NCI-H69 (cell line): ENCODE measurements around the gene BCAN.
"Not testable (repeated sequence)": the region's sequence is repeated elsewhere in the genome, so short reads cannot be mapped to it uniquely, and the experiment has no call there.

Experiments
- DNase-seq: peaks from one replicate; lab custom pipeline; 2025; lab: John Stamatoyannopoulos, UW

The BCAN gene

DNA sequence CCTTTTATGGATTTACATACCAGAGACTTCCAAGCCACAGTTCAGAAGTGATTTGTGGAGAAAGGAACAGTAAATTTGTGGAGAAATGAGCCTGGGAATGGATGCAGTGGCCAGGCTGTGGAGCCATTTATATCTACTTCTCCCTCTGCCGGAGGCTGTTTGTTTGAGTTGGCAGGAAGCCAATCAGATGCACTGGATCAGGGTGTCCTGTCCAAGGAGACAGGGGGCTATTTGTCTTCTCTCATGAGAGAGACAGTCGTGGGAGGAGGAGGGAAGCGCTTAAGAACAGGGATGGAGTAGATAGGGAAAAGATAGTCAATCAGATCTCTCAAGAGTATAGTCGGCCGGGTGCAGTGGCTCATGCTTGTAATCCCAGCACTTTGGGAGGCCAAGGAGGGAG, 25.5 kb upstream of the BCAN start:
- peak; percentile 90 for DNase-seq

DNA sequence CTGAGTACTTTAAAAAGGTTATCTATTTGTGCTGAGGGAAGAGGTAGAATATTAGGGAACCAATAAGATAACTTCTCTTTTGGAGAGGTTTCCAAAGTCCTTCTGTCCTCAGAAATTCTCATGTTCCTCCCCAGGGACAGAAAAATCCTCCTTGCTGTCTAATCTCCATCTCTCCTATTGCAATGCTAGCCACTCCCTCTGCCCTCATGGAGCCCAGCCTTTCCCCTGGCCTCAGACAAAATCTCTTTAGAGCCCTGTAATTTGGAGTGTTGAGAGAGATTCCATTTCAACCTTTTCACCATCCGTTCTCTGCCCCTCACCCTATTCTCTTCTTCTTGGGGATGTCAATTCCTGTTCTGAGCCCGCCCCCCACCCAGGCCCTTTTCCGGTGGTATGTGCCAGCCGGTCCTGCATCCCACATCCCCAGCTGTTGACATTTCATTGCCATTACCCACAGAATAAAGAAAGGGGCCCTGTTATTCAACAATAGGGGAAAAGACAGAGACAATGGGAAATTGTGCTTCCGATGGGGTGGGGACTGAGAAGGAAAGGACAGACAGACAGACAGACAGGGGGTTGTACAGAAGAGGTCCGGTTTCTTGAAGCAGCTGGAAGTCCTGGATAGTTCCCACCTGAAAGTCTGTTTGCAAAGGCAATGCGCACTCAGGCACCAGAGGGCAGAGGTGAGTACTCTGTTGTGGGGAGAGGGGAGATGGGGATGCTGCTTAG, 22.9 kb upstream of the BCAN start, which contains the start of gene HAPLN2:
Gene HAPLN2, plus strand, starts transcription at position 563 of the 729 bp plus-strand sequence. CDS start 4,076 bp downstream, outside the sequence.
- peak; percentile 71 for DNase-seq

DNA sequence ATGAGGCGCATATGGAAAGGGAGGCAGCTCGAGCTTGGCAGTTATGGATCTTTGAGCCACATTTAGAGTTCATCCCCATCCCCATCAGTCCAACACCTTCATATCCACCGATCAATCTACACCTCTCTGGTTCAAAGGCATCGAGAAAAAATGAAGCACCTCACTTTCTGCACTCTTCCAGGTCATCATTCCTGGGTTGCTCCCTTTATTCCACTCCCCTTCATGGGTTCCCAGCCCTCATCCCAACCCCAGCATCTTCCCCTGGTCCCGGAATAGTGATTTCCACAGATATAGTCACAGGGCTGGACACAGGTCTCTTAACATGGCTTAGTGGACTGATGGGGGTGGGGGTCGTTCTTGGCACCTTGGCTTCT, 22.3 kb upstream of the BCAN start:
- DNase-seq: no peak

DNA sequence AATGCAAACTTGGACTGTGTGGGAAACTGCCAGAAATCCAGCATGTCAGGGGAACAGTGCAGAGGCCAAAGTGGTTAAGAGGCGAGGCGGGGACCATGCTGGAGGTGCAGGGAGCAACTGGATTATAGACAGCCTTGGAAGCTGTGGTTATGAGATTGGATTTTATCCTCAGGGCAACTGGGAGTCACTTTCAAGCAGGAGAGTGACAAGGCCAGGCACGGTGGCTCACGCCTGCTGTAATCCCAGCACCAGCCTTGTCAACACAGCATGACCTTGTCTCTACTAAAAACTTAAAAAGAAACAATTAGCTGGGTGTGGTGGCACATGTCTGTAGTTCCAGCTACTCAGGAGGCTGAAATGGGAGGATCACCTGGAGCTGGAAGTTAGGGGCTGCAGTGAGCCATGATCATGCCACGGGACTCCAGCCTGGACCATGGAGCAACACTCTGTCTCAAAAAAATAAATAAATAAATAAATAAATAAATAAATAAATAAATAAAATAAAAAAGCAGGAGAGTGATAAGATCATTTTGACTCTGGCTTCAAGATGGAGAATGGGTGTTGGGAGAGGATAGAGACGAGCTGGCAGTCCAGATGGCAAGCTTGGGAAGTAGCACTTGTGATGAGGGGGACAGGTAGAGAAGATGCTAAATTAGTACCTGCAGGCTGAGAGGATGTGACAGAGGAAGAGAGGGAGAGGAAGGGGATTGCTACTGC, 19.2 kb upstream of the BCAN start:
- peak; percentile 20 for DNase-seq

DNA sequence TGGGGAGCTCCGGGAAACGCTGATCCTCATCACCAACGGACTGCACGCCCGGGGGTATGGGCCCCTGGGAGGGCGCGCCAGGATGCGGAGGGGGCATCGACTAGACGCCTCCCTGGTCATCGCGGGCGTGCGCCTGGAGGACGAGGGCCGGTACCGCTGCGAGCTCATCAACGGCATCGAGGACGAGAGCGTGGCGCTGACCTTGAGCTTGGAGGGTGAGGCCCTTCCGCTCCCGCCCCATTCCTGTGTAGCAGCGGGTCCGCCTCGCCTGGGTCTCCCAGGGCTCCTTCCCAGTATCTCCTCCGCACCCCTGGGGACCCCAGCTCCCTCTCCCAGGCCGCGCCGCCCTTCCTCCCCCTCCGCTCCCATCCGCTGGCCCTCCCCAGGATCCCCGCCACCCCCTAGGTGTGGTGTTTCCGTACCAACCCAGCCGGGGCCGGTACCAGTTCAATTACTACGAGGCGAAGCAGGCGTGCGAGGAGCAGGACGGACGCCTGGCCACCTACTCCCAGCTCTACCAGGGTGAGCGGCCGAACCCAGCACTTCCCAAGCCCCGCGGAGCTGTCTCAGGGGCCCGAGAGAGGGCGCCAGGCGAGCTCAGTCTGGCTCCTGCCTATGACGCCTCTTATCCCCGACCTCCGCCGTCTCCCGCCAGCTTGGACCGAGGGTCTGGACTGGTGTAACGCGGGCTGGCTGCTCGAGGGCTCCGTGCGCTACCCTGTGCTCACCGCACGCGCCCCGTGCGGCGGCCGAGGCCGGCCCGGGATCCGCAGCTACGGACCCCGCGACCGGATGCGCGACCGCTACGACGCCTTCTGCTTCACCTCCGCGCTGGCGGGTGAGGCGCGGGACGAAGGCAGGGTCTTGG, 17.7 kb upstream of the BCAN start:
- DNase-seq: peak; percentile 75

DNA sequence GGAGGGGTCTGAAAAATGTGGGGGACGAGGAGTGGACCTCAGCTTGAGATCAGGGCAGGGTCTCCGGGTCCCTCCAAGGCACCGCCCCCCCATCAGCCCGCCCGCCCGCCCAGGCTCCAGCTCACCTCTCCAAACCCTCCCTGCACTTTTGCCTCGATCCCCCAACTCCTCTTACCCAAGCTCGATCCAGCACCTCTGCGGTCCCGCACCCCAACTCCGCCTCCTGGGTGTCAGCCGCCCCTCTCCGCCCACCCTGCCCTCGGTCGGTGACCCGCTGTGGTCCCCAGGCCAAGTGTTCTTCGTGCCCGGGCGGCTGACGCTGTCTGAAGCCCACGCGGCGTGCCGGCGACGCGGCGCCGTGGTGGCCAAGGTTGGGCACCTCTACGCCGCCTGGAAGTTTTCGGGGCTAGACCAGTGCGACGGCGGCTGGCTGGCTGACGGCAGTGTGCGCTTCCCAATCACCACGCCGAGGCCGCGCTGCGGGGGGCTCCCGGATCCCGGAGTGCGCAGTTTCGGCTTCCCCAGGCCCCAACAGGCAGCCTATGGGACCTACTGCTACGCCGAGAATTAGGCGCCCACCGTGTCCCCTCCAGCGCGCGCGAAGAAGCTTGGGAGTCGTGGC, 17.0 kb upstream of the BCAN start:
- peak; percentile 33 for DNase-seq

DNA sequence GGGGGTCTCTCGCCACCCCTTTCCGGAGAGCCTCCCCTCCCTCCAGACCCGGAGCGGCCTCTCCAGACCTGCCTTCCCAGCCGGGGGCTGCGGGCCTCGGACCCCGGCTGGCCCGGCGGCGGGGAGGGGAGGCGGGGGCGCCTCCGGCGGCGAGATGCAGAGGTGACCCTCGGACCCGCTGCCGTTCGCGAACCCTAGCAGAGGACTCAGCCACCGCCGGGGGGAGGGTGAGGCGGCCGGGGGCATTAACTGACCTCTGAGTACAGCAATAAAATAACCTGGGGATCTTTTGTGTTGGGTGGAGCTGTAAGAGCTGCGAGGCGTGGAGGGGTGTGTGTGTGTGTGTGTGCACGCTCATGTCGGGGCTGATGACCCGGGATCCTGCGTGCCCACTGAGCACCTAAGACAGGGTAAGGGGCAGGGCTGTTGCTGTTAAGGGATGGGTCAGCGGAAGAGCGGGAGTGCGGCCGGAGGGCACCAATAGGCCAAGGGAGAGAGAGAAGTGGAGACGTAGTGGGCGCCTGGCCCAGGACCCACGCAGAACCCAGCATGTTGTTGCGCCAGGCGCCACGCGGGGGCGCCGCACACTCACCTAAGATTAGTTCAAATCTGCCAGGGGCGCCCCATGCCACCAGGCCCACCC, 16.4 kb upstream of the BCAN start:
- peak; percentile 67 for DNase-seq

DNA sequence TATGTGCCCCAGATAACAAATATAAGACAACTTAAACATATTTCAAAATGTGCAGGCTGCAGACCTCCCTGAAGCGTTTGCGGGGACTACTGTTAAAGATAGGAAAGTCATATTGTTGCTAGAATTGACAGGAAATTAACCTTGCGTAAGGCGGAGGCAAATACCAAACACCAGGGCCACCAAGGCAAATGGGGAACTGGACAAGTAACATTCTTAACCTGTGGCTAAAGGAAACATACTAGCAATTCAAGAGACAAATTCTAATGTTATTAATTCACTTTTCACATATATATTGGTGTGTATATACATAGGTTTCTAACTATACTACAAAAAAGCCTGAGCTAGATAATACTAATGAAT, 15.9 kb upstream of the BCAN start:
- no peak for DNase-seq

DNA sequence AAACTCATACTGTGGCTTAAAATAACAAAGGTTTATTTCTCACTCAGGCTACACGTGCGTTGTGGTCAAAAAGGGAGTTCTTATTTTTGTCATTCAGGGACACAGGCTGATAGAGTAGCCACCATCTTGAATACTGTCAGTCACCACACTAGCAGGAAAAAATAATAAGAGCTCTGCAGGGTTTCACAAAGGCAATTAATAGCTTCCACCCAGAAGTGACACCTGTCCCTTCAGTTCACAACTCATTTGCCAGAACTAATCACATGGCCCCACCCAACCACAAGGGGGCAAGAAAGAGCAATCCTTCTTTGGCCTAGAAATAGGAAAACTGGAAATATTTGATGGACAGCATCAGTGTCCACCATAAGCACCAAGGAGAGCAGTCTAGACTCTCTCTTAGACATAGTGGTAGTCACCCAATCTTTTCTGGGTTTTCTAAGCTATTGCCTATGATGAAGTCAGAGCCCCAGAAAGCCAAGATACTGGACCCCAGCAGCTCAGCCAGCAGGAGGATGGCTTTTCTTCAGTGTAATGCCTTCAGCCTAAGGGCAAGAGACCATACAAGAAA, 14.5 kb upstream of the BCAN start:
- peak; percentile 75 for DNase-seq

DNA sequence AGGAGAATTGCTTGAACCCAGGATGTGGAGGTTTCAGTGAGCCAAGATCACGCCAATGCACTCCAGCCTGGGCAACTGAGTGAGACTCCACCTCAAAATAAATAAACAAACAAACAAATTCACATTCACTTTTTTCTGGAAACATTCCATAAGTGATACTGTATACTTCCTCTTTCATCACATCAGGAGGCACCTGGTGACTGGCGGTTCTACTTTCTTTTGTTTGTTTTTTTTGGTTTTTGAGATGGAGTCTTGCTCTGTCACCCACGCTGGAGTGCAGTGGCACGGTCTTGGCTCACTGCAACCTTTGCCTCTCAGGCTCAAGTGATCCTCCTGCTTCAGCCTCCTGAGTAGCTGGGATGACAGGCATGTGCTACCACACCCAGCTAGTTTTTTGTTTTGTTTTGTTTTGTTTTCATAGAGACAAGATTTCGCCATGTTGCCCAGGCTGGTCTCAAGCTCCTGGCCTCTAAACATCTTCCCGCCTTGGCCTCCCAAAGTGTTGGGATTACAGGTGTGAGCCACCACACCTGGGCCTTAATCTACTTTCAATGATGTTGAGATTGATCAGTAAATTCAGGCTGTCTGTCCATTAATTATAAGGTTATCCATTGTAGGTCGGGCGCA, 12.0 kb upstream of the BCAN start:
- no peak for DNase-seq

DNA sequence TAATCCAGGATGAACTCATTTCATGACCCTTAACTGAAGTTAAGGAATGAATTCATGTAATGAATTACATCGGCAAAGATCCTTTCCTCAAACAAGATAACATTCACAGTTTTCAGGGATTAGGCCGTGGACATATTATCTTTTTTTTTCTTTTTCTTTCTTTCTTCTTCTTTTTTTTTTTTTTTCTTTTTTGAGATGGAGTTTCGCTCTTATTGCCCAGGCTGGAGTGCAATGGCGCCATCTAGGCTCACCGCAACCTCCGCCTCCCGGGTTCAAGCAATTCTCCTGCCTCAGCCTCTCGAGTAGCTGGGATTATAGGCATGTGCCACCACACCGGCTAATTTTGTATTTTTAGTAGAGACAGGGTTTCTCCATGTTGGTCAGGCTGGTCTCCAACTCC, 10.8 kb upstream of the BCAN start:
- DNase-seq: not testable (repeated sequence)

DNA sequence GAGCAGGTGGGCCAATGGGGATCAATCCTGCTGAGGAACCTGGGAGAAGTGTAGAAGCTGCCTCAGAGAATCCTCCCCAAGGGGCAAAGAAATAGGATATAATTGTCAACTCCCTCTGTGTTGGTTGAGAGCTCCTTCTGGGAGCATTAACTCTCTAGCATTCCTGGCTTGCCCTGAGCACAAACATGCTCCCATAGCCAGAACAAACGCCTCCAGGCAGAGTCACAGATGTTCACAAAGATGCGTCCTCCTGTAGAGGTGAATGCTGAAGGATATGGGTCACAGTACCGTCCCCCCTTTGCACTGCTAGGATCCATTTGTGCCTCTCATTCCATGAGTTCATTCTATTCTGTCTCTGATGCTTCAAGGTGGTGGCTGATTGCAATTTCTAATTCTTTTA, 9.6 kb upstream of the BCAN start:
- DNase-seq: peak; percentile 84

DNA sequence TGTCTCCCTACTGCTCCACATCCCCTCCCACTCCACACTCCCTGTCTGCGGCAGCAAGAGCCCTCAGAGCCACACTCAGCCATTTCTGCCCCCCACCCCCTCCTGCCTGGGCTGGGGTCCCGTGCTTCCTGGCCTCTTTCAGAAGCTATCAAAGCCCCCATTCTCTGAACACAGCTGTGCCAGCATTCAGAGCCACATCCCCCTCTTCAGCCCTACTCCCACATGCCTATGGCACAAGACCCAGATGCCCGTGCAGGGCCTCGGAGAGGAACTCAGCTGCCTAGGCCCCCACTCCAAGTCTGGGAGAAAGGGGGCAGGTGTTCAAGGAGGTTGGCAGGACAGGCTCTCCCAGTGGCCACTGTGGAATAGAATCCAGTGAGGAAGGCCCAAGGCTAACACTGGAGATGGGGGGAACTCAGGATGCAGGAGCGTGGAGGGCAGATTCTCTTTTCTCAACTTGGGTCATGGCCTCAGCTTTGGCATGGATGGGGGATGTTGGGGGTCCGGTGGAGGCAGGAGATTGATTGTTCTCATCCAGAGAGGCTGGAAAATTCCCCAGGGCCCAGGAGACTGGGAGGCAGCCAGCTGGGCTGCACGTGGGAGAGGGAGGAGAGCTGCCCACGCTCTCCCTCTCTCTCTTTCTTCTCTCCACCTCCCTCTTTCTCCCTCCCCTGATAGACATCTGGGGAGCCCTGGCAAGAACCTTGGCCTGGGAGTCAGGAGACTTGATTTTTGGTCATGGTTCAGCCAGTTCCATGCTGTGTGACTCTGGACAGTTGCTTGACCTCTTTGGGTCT, 3.5 kb upstream of the BCAN start:
- peak; percentile 27 for DNase-seq

DNA sequence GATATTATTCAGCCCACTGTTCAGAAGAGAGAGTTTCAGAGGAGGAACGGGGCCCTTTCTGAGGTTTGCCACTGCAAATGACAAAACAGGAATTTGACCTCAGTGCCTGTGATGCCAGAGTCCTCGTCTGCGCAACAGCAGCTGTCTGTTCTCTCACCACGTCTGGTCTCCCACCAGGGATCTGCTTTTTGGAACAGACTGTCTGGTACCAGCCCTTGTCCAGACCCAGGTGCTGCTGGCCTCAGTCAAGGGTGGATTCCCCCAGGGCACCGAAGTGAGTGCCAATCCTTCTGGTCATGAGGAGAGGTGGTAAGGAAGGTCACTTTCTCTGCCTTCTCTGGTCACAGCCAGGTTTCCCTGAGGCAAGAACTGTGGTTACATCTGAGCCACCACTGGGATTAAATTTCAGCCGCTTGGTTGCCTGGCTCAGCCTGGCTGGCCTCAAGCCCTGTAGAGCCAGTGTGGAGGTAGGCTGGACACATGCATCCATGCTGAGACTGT, 2.3 kb upstream of the BCAN start:
- peak; percentile 38 for DNase-seq

DNA sequence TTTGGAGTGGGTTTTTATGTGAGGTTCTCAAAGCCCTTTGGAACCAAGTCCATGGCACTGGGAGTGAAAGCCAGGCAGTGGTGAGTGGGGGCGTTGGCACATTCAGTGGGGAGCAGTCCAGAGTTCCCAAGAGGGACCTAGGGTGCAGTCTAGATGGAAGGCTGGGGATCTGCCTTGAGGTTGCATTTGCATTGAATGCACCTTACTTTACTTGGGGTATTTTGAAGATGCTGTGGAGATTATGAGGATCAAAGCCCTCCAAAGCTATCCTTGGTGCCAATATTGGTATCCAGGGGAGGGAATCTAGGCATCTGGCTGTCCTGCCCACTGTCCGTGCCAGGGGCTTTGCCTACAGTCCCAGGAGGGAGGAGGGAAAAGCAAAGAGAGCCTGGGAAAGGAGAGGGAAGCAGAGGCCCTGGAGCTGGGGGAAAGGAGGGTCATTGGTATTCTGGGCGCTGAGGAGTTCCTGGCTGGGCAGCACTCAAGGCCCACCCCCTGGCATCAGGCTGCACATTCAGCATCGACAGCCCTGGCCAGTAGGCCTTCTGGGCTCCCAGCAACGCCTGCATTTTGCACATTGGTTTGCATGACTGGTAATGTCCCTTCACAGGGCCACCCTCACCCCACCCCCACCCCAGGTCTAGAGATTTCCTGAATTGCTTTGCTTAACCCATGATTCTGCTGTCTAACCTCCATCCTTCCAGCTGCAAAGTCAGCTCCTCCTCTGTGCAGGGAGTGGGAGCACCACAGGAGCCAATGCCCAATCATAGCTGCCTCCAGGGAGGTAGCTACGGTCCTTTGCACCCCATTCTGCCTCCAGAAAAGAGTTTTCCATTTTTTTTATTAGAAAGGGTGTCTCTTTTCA, 843 bp upstream of the BCAN start:
- DNase-seq: no peak

DNA sequence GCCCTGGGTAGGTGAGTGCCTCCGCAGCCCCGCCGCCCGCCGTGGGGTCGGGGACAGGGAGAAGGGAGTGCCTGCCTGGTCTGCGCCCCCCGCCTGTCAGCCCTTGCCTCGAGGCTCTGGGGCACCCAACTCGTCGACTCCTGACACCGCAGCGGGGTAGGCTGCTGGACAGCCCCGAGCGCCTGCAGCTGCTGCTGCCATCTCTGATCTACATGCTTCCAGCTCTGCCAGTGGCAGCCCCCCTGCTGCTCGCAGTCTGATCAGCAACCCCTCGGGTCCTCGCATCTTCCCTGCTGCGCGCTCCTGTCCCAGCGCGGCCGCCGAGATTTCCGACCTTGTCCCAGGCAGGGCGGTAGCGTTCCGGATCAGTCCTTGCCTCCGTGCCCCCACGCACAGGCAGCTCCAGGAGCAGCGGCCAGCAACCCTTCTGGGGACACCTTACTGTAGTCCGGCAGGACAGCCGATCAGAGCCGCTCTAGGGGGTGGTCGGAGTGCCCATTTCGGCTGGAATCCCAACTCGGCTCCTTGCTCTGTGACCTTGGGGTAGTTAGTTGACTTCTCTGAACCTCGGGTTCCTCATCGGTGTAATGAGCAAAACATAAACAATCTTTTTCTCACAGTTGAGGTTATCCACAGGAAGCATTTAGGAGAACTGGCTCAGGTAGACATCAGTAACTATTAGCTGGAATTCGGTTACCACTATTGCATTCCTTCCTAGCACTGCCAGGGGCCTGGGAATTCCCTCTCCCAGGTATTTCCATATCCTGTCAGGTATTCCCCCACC, 540 bp downstream of the BCAN start:
- peak; percentile 49 for DNase-seq

DNA sequence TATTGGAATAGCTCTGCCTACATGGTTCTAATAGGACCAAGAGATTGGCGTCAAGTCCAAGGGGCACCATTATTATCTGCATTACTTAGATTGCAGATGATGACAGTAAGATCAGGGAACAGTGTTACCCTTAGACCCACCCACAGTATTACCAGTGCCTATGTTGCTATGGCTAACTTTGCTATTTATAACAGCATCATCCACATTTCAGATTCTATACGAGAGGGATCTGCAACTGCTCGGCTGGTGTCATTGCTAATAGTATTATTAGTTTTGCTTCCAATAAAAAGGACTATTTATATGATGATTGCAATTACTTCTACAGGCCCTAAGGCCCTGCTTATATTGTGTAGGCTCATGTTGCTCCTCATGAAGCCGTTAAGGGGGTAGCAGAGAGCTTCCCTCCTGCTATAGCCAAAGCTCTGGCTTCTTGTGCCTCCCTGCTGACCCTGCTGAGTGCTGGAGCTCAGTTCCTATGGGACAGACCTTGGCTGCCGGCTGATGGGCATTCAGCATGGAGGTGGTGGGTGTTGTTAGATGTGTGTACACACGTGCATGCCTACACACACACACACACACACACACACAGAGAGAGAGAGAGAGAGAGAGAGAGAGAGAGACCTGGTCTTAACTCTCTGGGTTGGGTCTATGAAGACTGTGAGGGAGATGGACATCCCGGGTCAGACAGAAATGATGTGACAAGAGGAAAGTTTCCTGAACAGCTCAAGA, 1.3 kb downstream of the BCAN start:
- DNase-seq: no peak

DNA sequence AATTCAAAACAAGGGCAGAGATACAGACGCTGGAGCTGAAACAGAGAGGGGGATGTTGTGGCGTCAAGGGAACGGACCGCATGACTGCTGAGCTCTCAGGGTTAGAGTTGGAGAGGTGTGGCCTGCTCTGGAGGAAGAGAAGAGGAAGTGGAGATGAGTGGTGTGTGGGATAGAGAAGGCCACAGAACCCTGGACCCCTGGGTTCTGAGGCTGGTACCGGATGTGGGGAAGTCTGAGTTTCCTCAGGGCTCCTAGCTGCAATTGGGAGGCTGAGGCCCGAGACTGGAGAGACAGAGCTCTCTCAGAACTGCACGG, 1.8 kb downstream of the BCAN start:
- DNase-seq: no peak
